H1 (cell line): ENCODE measurements around the gene GRM1. TPM values are rescaled to one million over a fixed set of nuclear protein-coding genes. Genes with fewer than 3 reads are reported as not detected.

Experiments
- CTBP2 ChIP-seq: IDR thresholded peaks from 2 replicates; pipeline ENCODE4 v1.7.0; 2011; ENCODE audit warnings: borderline replicate concordance, mild to moderate bottlenecking, moderate library complexity, mixed read lengths, low read length; ENCODE audit not compliant: insufficient read depth, insufficient read length
- EZH2 ChIP-seq: fragments of 200-600 bp; sonication (generic); IDR thresholded peaks from 2 replicates; pipeline ENCODE4 v1.7.1; 2012; ENCODE audit warnings: low read depth, mild to moderate bottlenecking, moderate library complexity, low read length, inconsistent platforms; ENCODE audit not compliant: severe bottlenecking
- PHF8 ChIP-seq: fragments of 200-600 bp; sonication (generic); conservative IDR thresholded peaks from 2 replicates; pipeline ENCODE4 v1.7.1; 2012; ENCODE audit warnings: low read depth, mild to moderate bottlenecking, inconsistent platforms, low read length, moderate library complexity
- SIX5 ChIP-seq: IDR thresholded peaks from 2 replicates; pipeline ENCODE4 v1.6.1; 2011; ENCODE audit warnings: mild to moderate bottlenecking, low read depth, low read length
- SRF ChIP-seq: IDR thresholded peaks from 2 replicates; pipeline ENCODE4 v1.6.1; 2011; ENCODE audit warnings: mild to moderate bottlenecking, low read depth, low read length, moderate library complexity
- YY1 ChIP-seq: IDR thresholded peaks from 2 replicates; pipeline ENCODE4 v1.6.1; 2011; ENCODE audit warnings: low read depth, mild to moderate bottlenecking, low read length
- polyA plus RNA-seq, 7 experiments: library from polyadenylated mRNA; depleted of rRNA in 3 of 7; stranded (reverse) in 5 of 7; unstranded in 2 of 7; fragments of >200 nt in 5 of 7; fragments of 200-250 nt in 2 of 7; gene quantifications; 1 replicate in 5 of 7; 2 replicates in 1 of 7; 4 replicates in 1 of 7; pipeline versions ENCODE4 v1.2.1 to v1.2.3, GENCODE V29; 2011 to 2013; ENCODE audit warnings: missing spikeins in 2 of 7, mixed read lengths in 2 of 7
- total RNA-seq: library from RNA; stranded (reverse); fragmentation: NEBNext Ultra II Directional; extraction: Animal tissue kit (Norgen Biotek cat#: 25700); gene quantifications from 2 replicates; pipeline ENCODE4 v1.2.1, GENCODE V29; 2021
- TF ChIP-seq, protein P1 (sequence below): IDR thresholded peaks from 2 replicates; pipeline ENCODE4 v1.6.1; 2012; ENCODE audit warnings: inconsistent platforms

GRM1 gene
- total and polyA plus RNA-seq, 2 of the 8 experiments (the other 6 are each of a cell fraction or from before 2014, with no cell fraction given) = 0.15 to 1.3 TPM

DNA sequence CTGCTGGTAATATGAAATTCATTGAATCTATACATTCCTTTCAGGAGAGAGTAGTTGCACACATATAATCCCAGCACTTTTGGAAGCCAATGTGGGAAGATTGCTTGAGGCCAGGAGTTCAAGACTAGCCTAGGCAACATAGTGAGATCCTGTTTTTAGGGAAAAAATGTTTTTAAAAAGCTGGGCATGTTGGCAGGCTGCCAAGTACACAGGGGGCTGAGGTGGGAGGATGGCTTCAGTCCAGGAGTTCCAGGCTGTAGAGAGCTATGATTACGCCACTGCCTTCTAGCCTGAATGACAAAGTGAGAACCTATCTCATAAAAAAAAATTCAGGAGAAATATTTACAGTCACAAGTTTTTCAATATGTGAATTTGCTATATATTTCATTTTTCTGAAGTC is 71.9 kb downstream of the GRM1 start (continued):
- TF ChIP-seq CTBP2 (no peak), YY1 (no peak), EZH2 (no peak), PHF8 (no peak), SIX5 (no peak), SRF (no peak)
- TF ChIP-seq, protein P1, sequence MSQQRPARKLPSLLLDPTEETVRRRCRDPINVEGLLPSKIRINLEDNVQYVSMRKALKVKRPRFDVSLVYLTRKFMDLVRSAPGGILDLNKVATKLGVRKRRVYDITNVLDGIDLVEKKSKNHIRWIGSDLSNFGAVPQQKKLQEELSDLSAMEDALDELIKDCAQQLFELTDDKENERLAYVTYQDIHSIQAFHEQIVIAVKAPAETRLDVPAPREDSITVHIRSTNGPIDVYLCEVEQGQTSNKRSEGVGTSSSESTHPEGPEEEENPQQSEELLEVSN = no peak
- TF ChIP-seq, all 59 proteins: peak for 0
